ENCODE measurements around the gene GBF1.

GRCh38 chr10:102235598-102235920 lies 9.8 kb upstream of the GBF1 start:
- TF ChIP-seq, protein P1, sequence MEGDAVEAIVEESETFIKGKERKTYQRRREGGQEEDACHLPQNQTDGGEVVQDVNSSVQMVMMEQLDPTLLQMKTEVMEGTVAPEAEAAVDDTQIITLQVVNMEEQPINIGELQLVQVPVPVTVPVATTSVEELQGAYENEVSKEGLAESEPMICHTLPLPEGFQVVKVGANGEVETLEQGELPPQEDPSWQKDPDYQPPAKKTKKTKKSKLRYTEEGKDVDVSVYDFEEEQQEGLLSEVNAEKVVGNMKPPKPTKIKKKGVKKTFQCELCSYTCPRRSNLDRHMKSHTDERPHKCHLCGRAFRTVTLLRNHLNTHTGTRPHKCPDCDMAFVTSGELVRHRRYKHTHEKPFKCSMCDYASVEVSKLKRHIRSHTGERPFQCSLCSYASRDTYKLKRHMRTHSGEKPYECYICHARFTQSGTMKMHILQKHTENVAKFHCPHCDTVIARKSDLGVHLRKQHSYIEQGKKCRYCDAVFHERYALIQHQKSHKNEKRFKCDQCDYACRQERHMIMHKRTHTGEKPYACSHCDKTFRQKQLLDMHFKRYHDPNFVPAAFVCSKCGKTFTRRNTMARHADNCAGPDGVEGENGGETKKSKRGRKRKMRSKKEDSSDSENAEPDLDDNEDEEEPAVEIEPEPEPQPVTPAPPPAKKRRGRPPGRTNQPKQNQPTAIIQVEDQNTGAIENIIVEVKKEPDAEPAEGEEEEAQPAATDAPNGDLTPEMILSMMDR (IDR thresholded peaks at IDR 0.05; ENCODE audit: low read depth, low read length) = no peak
- no peak for TF ChIP-seq EZH2phosphoT487 (IDR thresholded peaks at IDR 0.05; ENCODE audit: low read depth)
